ENCODE measurements around the gene UTP25. TPM values are rescaled to one million over a fixed set of nuclear protein-coding genes. Genes with fewer than 3 reads are reported as not detected.
"Not testable (repeated sequence)": the region's sequence is repeated elsewhere in the genome, so short reads cannot be mapped to it uniquely, and the experiment has no call there.

UTP25 gene
- total RNA-seq, 5 donors from 2014 or later (not counting 1 experiment from before 2014, with no cell fraction given): 9.1 to 19.9 (median 14.5) TPM

DNA sequence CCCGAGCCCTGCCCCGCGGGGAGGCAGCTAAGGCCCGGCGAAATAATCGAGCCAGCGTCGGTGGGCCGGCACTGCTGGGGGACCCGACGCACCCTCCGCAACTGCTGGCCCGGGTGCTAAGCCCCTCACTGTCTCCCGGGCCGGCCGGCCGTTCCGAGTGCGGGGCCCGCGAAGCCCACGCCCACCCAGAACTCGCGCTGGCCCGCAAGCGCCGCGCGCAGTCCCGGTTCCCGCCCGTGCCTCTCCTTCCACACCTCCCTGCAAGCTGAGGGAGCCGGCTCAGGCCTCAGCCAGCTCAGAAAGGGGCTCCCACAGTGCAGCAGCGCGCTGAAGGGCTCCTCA, 61.3 kb downstream of the UTP25 start:
- no peaks in the 10 kb centered on the region for H3K36me3 ChIP-seq (ENCODE audit: control insufficient read depth in 2 of 2, extremely low read depth in 1 of 2, insufficient read depth in 1 of 2, low read length in 1 of 2)
- H3K4me3 ChIP-seq (ENCODE audit: control insufficient read depth in 1 of 2, extremely low read depth in 1 of 2, low read length in 1 of 2): no peak overlapping the region
- no peak overlapping the region for H3K27ac ChIP-seq (ENCODE audit: low read length)
- ATAC-seq (replicated peaks in 1 of 4): no peak
- H3K27me3 ChIP-seq (replicated peaks in 1 of 2; ENCODE audit: control insufficient read depth in 2 of 2, extremely low read depth in 1 of 2, insufficient read depth in 2 of 2, low read length in 1 of 2): peaks cover 0 to 4% of the 10 kb centered on the region in 2 experiments
- WGBS (ENCODE audit: insufficient coverage): 92% methylated on average over 34 of the region's 35 CpGs
- H3K4me1 Mint-ChIP-seq: no peaks in the 10 kb centered on the region
- ChIA-PET POLR2A (no interaction called here), CTCF (no interaction called here)
- H3K9me3 ChIP-seq: no peaks in the 10 kb centered on the region
- no peak for DNase-seq
- H3K27ac Mint-ChIP-seq: no peak overlapping the region
- no peaks in the 10 kb centered on the region for H3K36me3 Mint-ChIP-seq
- H3K27me3 Mint-ChIP-seq: peaks cover 19 to 21% of the 10 kb centered on the region in 2 donors
- no peaks in the 10 kb centered on the region for H3K9me3 Mint-ChIP-seq
- H3K4me1 ChIP-seq (ENCODE audit: control insufficient read depth in 1 of 2, extremely low read depth in 1 of 2, insufficient read depth in 2 of 2, low read length in 2 of 2): no peaks in the 10 kb centered on the region
- no peak overlapping the region for H3K4me3 Mint-ChIP-seq

GRCh38 chr1:209890641-209891330, 63.0 kb downstream of the UTP25 start:
- no peaks in the 10 kb centered on the region for H3K36me3 Mint-ChIP-seq
- Histone ChIP-seq H3K27ac (ENCODE audit: low read length) (no peak overlapping the region), H3K27me3 (replicated peaks in 1 of 2; ENCODE audit: control insufficient read depth in 2 of 2, extremely low read depth in 1 of 2, insufficient read depth in 2 of 2, low read length in 1 of 2) (peaks cover 0 to 4% of the 10 kb centered on the region in 2 experiments), H3K9me3 (no peaks in the 10 kb centered on the region), H3K4me1 (ENCODE audit: control insufficient read depth in 1 of 2, extremely low read depth in 1 of 2, insufficient read depth in 2 of 2, low read length in 2 of 2) (peaks cover 0 to 5% of the 10 kb centered on the region in 2 experiments), H3K36me3 (ENCODE audit: control insufficient read depth in 2 of 2, extremely low read depth in 1 of 2, insufficient read depth in 1 of 2, low read length in 1 of 2) (no peaks in the 10 kb centered on the region), H3K4me3 (ENCODE audit: control insufficient read depth in 1 of 2, extremely low read depth in 1 of 2, low read length in 1 of 2) (no peak overlapping the region)
- H3K4me1 Mint-ChIP-seq: peaks cover 4 to 6% (median 4%) of the 10 kb centered on the region in 3 donors
- H3K4me3 Mint-ChIP-seq: no peak overlapping the region
- no peaks in the 10 kb centered on the region for H3K9me3 Mint-ChIP-seq
- ATAC-seq (replicated peaks in 1 of 4) (no peak), DNase-seq (no peak)
- H3K27me3 Mint-ChIP-seq: peaks cover 15 to 24% of the 10 kb centered on the region in 2 donors
- no peak overlapping the region for H3K27ac Mint-ChIP-seq
- WGBS (ENCODE audit: insufficient coverage): no CpG with 5 or more reads among the region's 3 CpGs
- POLR2A ChIA-PET: no interaction called here
- CTCF ChIA-PET: no interaction called here

- Histone ChIP-seq H3K27me3 (replicated peaks in 1 of 2; ENCODE audit: control insufficient read depth in 2 of 2, extremely low read depth in 1 of 2, insufficient read depth in 2 of 2, low read length in 1 of 2) (no peaks in the 10 kb centered on the region), H3K4me1 (ENCODE audit: control insufficient read depth in 1 of 2, extremely low read depth in 1 of 2, insufficient read depth in 2 of 2, low read length in 2 of 2) (peaks cover 0 to 9% of the 10 kb centered on the region in 2 experiments), H3K27ac (ENCODE audit: low read length) (no peak overlapping the region), H3K9me3 (no peaks in the 10 kb centered on the region), H3K36me3 (ENCODE audit: control insufficient read depth in 2 of 2, extremely low read depth in 1 of 2, insufficient read depth in 1 of 2, low read length in 1 of 2) (no peaks in the 10 kb centered on the region), H3K4me3 (ENCODE audit: control insufficient read depth in 1 of 2, extremely low read depth in 1 of 2, low read length in 1 of 2) (no peak overlapping the region)
- no peak for DNase-seq
- 85% methylated on average over 4 of the region's 6 CpGs for WGBS (ENCODE audit: insufficient coverage)
- Mint-ChIP-seq H3K9me3 (no peaks in the 10 kb centered on the region), H3K27me3 (peaks cover 18 to 24% of the 10 kb centered on the region in 2 donors), H3K4me3 (no peak overlapping the region), H3K27ac (no peak overlapping the region), H3K4me1 (peaks cover 8 to 12% (median 11%) of the 10 kb centered on the region in 3 donors), H3K36me3 (no peaks in the 10 kb centered on the region)
- ATAC-seq (replicated peaks in 1 of 4): no peak
- POLR2A ChIA-PET: no interaction called here
- CTCF ChIA-PET: no interaction called here
These were observed 66.0 kb downstream of the UTP25 start for GRCh38 chr1:209893751-209894150.

GRCh38 chr1:209895709-209896108, 67.9 kb downstream of the UTP25 start:
- H3K36me3 ChIP-seq (ENCODE audit: control insufficient read depth in 2 of 2, extremely low read depth in 1 of 2, insufficient read depth in 1 of 2, low read length in 1 of 2): no peaks in the 10 kb centered on the region
- H3K27me3 ChIP-seq (replicated peaks in 1 of 2; ENCODE audit: control insufficient read depth in 2 of 2, extremely low read depth in 1 of 2, insufficient read depth in 2 of 2, low read length in 1 of 2): peaks cover 0 to 5% of the 10 kb centered on the region in 2 experiments
- Mint-ChIP-seq H3K27ac (peak overlapping the region; percentile 43 to 44), H3K4me3 (no peak overlapping the region), H3K36me3 (no peaks in the 10 kb centered on the region), H3K4me1 (peaks cover 8 to 12% (median 11%) of the 10 kb centered on the region in 3 donors), H3K27me3 (peaks cover 18 to 24% of the 10 kb centered on the region in 2 donors), H3K9me3 (no peaks in the 10 kb centered on the region)
- no peak overlapping the region for H3K27ac ChIP-seq (ENCODE audit: low read length)
- H3K4me3 ChIP-seq (ENCODE audit: control insufficient read depth in 1 of 2, extremely low read depth in 1 of 2, low read length in 1 of 2): no peak overlapping the region
- DNase-seq: no peak
- POLR2A ChIA-PET: interaction anchor here in 1 of 2 donors (0.6 kb wide), 1 partner anchor 449 kb away, joined by 5 read pairs; no protein-coding TSS in a partner anchor
- CTCF ChIA-PET: no interaction called here
- no peaks in the 10 kb centered on the region for H3K9me3 ChIP-seq
- H3K4me1 ChIP-seq (ENCODE audit: control insufficient read depth in 1 of 2, extremely low read depth in 1 of 2, insufficient read depth in 2 of 2, low read length in 2 of 2): peaks cover 0 to 9% of the 10 kb centered on the region in 2 experiments
- WGBS (ENCODE audit: insufficient coverage): no CpG with 5 or more reads among the region's 4 CpGs
- peak in 2 of 4 experiments; percentile 48 to 70 for ATAC-seq (replicated peaks in 1 of 4)

GRCh38 chr1:209896346-209896745, 68.6 kb downstream of the UTP25 start:
- CTCF ChIA-PET: no interaction called here

GRCh38 chr1:209898271-209898670, 70.5 kb downstream of the UTP25 start:
- POLR2A ChIA-PET; H3K27ac ChIP-seq (ENCODE audit: low read length); H3K27ac Mint-ChIP-seq; DNase-seq; ATAC-seq (replicated peaks in 1 of 4); H3K4me3 ChIP-seq (ENCODE audit: control insufficient read depth in 1 of 2, extremely low read depth in 1 of 2, low read length in 1 of 2); H3K4me1 ChIP-seq (ENCODE audit: control insufficient read depth in 1 of 2, extremely low read depth in 1 of 2, insufficient read depth in 2 of 2, low read length in 2 of 2); H3K9me3 Mint-ChIP-seq; H3K9me3 ChIP-seq; H3K36me3 Mint-ChIP-seq; CTCF ChIA-PET; H3K4me3 Mint-ChIP-seq; H3K27me3 ChIP-seq (replicated peaks in 1 of 2; ENCODE audit: control insufficient read depth in 2 of 2, extremely low read depth in 1 of 2, insufficient read depth in 2 of 2, low read length in 1 of 2); H3K36me3 ChIP-seq (ENCODE audit: control insufficient read depth in 2 of 2, extremely low read depth in 1 of 2, insufficient read depth in 1 of 2, low read length in 1 of 2): not testable (repeated sequence)
- Mint-ChIP-seq H3K4me1 (peaks cover 8 to 12% (median 11%) of the 10 kb centered on the region in 3 donors), H3K27me3 (peaks cover 21 to 24% of the 10 kb centered on the region in 2 donors)
- 60% methylated on average over 2 of the region's 6 CpGs for WGBS (ENCODE audit: insufficient coverage)

More at GRCh38 chr1:209896346-209896745, 68.6 kb downstream of the UTP25 start:
- H3K9me3 Mint-ChIP-seq: no peaks in the 10 kb centered on the region
- H3K27ac ChIP-seq (ENCODE audit: low read length): no peak overlapping the region
- ATAC-seq (replicated peaks in 1 of 4) (no peak), DNase-seq (no peak)
- H3K27me3 ChIP-seq (replicated peaks in 1 of 2; ENCODE audit: control insufficient read depth in 2 of 2, extremely low read depth in 1 of 2, insufficient read depth in 2 of 2, low read length in 1 of 2): peaks cover 0 to 5% of the 10 kb centered on the region in 2 experiments
- no peaks in the 10 kb centered on the region for H3K36me3 ChIP-seq (ENCODE audit: control insufficient read depth in 2 of 2, extremely low read depth in 1 of 2, insufficient read depth in 1 of 2, low read length in 1 of 2)
- no peak overlapping the region for H3K4me3 ChIP-seq (ENCODE audit: control insufficient read depth in 1 of 2, extremely low read depth in 1 of 2, low read length in 1 of 2)
- peak overlapping the region in 1 of 2 donors; percentile 43 for H3K27ac Mint-ChIP-seq
- peaks cover 8 to 12% (median 11%) of the 10 kb centered on the region in 3 donors for H3K4me1 Mint-ChIP-seq
- no CpG with 5 or more reads among the region's 4 CpGs for WGBS (ENCODE audit: insufficient coverage)
- no peaks in the 10 kb centered on the region for H3K36me3 Mint-ChIP-seq
- POLR2A ChIA-PET: interaction anchor here in 1 of 2 donors (0.6 kb wide), 1 partner anchor 449 kb away, joined by 5 read pairs; no protein-coding TSS in a partner anchor
- H3K27me3 Mint-ChIP-seq: peaks cover 21 to 24% of the 10 kb centered on the region in 2 donors
- H3K4me3 Mint-ChIP-seq: no peak overlapping the region
- no peaks in the 10 kb centered on the region for H3K9me3 ChIP-seq
- peaks cover 0 to 9% of the 10 kb centered on the region in 2 experiments for H3K4me1 ChIP-seq (ENCODE audit: control insufficient read depth in 1 of 2, extremely low read depth in 1 of 2, insufficient read depth in 2 of 2, low read length in 2 of 2)

Data from T-cell (primary cell).